H1 (cell line): ENCODE measurements around the gene CFAP53. TPM values are rescaled to one million over a fixed set of nuclear protein-coding genes. Genes with fewer than 3 reads are reported as not detected.

Source experiments
- CTCF ChIA-PET: fragments of 300-600 bp; sonication (Branson Sonifier 250); formaldehyde crosslinking; loops from one replicate; lab custom pipeline; 2021; ENCODE audit not compliant: partially characterized antibody; lab: Charles Lee
- POLR2A ChIA-PET: fragments of 300-600 bp; sonication (Branson Sonifier 250); formaldehyde crosslinking; loops from one replicate; lab custom pipeline; 2021; ENCODE audit warnings: inconsistent platforms; ENCODE audit not compliant: partially characterized antibody; lab: Charles Lee
- DNase-seq, 2 experiments: peaks; one replicate each; pipeline versions ENCODE4 v3.0.0 to v3.0.0-alpha.2; 2010 to 2022; ENCODE audit warnings: low spot score in 2 of 2, low read depth in 1 of 2, mixed read lengths in 1 of 2
- FAIRE-seq: peaks from 2 replicates; lab custom pipeline; 2011; peaks lifted over from hg19 to GRCh38; lab: Jason Lieb, UNC
- H2AFZ ChIP-seq: 2 replicates; pipeline ENCODE4 v1.8.1; 2012; ENCODE audit warnings: low read length, inconsistent platforms
- H2AK5ac ChIP-seq: 2 replicates; pipeline ENCODE4 v1.6.1; 2013; ENCODE audit warnings: low read depth, low read length
- H2BK120ac ChIP-seq: replicated peaks from 2 replicates; pipeline ENCODE3; 2013; ENCODE audit warnings: low read depth, low read length, inconsistent platforms
- H2BK12ac ChIP-seq: 2 replicates; pipeline ENCODE4 v1.6.1; 2013; ENCODE audit warnings: low read depth, low read length
- H2BK15ac ChIP-seq: 2 replicates; pipeline ENCODE4 v1.6.1; 2013; ENCODE audit warnings: low read length
- H2BK20ac ChIP-seq: 2 replicates; pipeline ENCODE4 v1.6.1; 2013; ENCODE audit warnings: low read length
- H2BK5ac ChIP-seq: 2 replicates; pipeline ENCODE4 v1.6.1; 2013; ENCODE audit warnings: low read depth, low read length
- H3K14ac ChIP-seq: 2 replicates; pipeline ENCODE4 v1.6.1; 2013; ENCODE audit warnings: inconsistent platforms; ENCODE audit not compliant: insufficient read length
- H3K18ac ChIP-seq: 2 replicates; pipeline ENCODE4 v1.6.1; 2013; ENCODE audit warnings: low read length; ENCODE audit errors: extremely low read depth
- H3K23ac ChIP-seq: 2 replicates; pipeline ENCODE4 v1.6.1; 2013; ENCODE audit warnings: inconsistent platforms; ENCODE audit not compliant: insufficient read length
- H3K23me2 ChIP-seq: 2 replicates; pipeline ENCODE4 v1.6.1; 2013; ENCODE audit warnings: low read depth, low read length
- H3K27ac ChIP-seq: 2 replicates; pipeline ENCODE4 v1.6.1; 2011; ENCODE audit warnings: low read depth, low read length, inconsistent platforms
- H3K27me3 ChIP-seq, 4 experiments: replicated peaks in 1 of 4; 1 replicate in 1 of 4; 2 replicates in 3 of 4; pipeline versions ENCODE4 v1.6.1 to v1.8.1; 2011 to 2013; ENCODE audit warnings: low read length in 3 of 4, mild to moderate bottlenecking in 3 of 4, inconsistent platforms in 2 of 4, mixed read lengths in 2 of 4, moderate library complexity in 1 of 4; ENCODE audit not compliant: control insufficient read depth in 3 of 4, insufficient read depth in 3 of 4; ENCODE audit errors: extremely low read depth in 1 of 4
- H3K36me3 ChIP-seq, 4 experiments: 2 replicates each; pipeline versions ENCODE4 v1.6.1 to v1.8.1; 2011 to 2013; ENCODE audit warnings: mild to moderate bottlenecking in 4 of 4, low read length in 3 of 4, moderate library complexity in 2 of 4, control low read depth in 1 of 4, inconsistent platforms in 1 of 4; ENCODE audit not compliant: insufficient read depth in 4 of 4, control insufficient read depth in 2 of 4
- H3K4ac ChIP-seq: replicated peaks from 2 replicates; pipeline ENCODE3; 2013; ENCODE audit warnings: low read length, low read depth, mixed read lengths, inconsistent platforms; ENCODE audit not compliant: insufficient read length
- H3K4me1 ChIP-seq, 4 experiments: replicated peaks in 1 of 4; 1 replicate in 1 of 4; 2 replicates in 3 of 4; pipeline versions ENCODE4 v1.6.1 to v1.8.1; 2011 to 2013; ENCODE audit warnings: low read length in 3 of 4, inconsistent platforms in 2 of 4, mixed read lengths in 1 of 4; ENCODE audit not compliant: insufficient read depth in 4 of 4, control insufficient read depth in 3 of 4
- H3K4me2 ChIP-seq, 2 experiments: 2 replicates each; pipeline versions ENCODE4 v1.6.1 to v1.8.1; 2011 to 2013; ENCODE audit warnings: low read depth in 2 of 2, low read length in 2 of 2, control low read depth in 1 of 2, inconsistent platforms in 1 of 2, mild to moderate bottlenecking in 1 of 2; ENCODE audit not compliant: insufficient read depth in 1 of 2
- H3K4me3 ChIP-seq, 4 experiments: fragments of 200-600, 300-600 bp in 1 of 4; sonication (generic), shearing (Covaris generic), sonication (Bioruptor Twin) in 1 of 4; 2 replicates each; pipeline versions ENCODE4 v1.5.1 to v1.8.1; 2011 to 2016; ENCODE audit warnings: low read length in 4 of 4, low read depth in 3 of 4, control low read depth in 2 of 4, inconsistent platforms in 2 of 4, mild to moderate bottlenecking in 2 of 4, mixed read lengths in 1 of 4, moderate library complexity in 1 of 4; ENCODE audit not compliant: insufficient read depth in 2 of 4; ENCODE audit errors: extremely low read depth in 1 of 4
- H3K56ac ChIP-seq: replicated peaks from 2 replicates; pipeline ENCODE3; 2013; ENCODE audit warnings: low read depth, mild to moderate bottlenecking, mixed read lengths, low read length, inconsistent platforms; ENCODE audit not compliant: insufficient read length
- H3K79me1 ChIP-seq: 2 replicates; pipeline ENCODE4 v1.6.1; 2013; ENCODE audit warnings: low read depth, low read length, control low read depth
- H3K79me2 ChIP-seq, 2 experiments: 2 replicates each; pipeline versions ENCODE4 v1.6.1 to v1.8.1; 2012 to 2013; ENCODE audit warnings: low read length in 2 of 2, mild to moderate bottlenecking in 2 of 2, inconsistent platforms in 1 of 2; ENCODE audit not compliant: insufficient read depth in 2 of 2, control insufficient read depth in 1 of 2
- H3K9ac ChIP-seq, 4 experiments: replicated peaks in 1 of 4; 1 replicate in 1 of 4; 2 replicates in 3 of 4; pipeline versions ENCODE4 v1.6.1 to v1.8.1; 2011 to 2013; ENCODE audit warnings: low read depth in 3 of 4, low read length in 3 of 4, control low read depth in 2 of 4, mild to moderate bottlenecking in 2 of 4, moderate library complexity in 2 of 4, inconsistent platforms in 1 of 4; ENCODE audit errors: extremely low read depth in 1 of 4
- H3K9me3 ChIP-seq, 2 experiments: 2 replicates each; pipeline versions ENCODE4 v1.6.1 to v1.8.1; 2012 to 2013; ENCODE audit warnings: mild to moderate bottlenecking in 2 of 2, moderate library complexity in 2 of 2, control low read depth in 1 of 2, inconsistent platforms in 1 of 2, low read depth in 1 of 2, low read length in 1 of 2, mixed read lengths in 1 of 2; ENCODE audit not compliant: insufficient read depth in 2 of 2
- H4K20me1 ChIP-seq, 2 experiments: replicated peaks in 1 of 2; 2 replicates each; pipeline versions ENCODE3 to v1.8.1; 2011 to 2013; ENCODE audit warnings: inconsistent platforms in 2 of 2, low read length in 2 of 2, mild to moderate bottlenecking in 1 of 2; ENCODE audit not compliant: insufficient read depth in 2 of 2, control insufficient read depth in 1 of 2
- H4K5ac ChIP-seq: 2 replicates; pipeline ENCODE4 v1.6.1; 2013; ENCODE audit warnings: low read length, low read depth, mixed read lengths, inconsistent platforms; ENCODE audit not compliant: insufficient read length
- H4K8ac ChIP-seq: 2 replicates; pipeline ENCODE4 v1.8.0; 2013; ENCODE audit warnings: mild to moderate bottlenecking, moderate library complexity, low read length, inconsistent platforms; ENCODE audit not compliant: insufficient read depth; ENCODE audit errors: extremely low read depth
- H4K91ac ChIP-seq: replicated peaks from 2 replicates; pipeline ENCODE3; 2013; ENCODE audit warnings: low read length, mixed read lengths, inconsistent platforms; ENCODE audit not compliant: insufficient read length
- EZH2 ChIP-seq: fragments of 200-600 bp; sonication (generic); IDR thresholded peaks from 2 replicates; pipeline ENCODE4 v1.7.1; 2012; ENCODE audit warnings: low read depth, mild to moderate bottlenecking, moderate library complexity, low read length, inconsistent platforms; ENCODE audit not compliant: severe bottlenecking
- KDM5A ChIP-seq: fragments of 200-600 bp; IDR thresholded peaks from 2 replicates; pipeline ENCODE4 v1.7.1; 2012; ENCODE audit warnings: mild to moderate bottlenecking, low read length, inconsistent platforms, mixed read lengths
- WGBS, 2 experiments: shearing (Covaris generic) in 1 of 2; methylation state at CpG; one replicate each; pipeline versions ENCODE4 v1.1.6 to v1.1.7; 2013 to 2015; ENCODE audit warnings: low lambda C conversion rate in 2 of 2, mixed read lengths in 2 of 2, inconsistent platforms in 1 of 2, low coverage in 1 of 2, missing lambda C conversion rate in 1 of 2; ENCODE audit not compliant: insufficient replicate concordance in 2 of 2, insufficient coverage in 1 of 2, insufficient read length in 1 of 2; ENCODE audit errors: extremely low coverage in 1 of 2, missing lambda C conversion rate in 1 of 2; 5-methylcytosine and 5-hydroxymethylcytosine counted together
- polyA plus RNA-seq, 7 experiments: library from polyadenylated mRNA; depleted of rRNA in 3 of 7; stranded (reverse) in 5 of 7; unstranded in 2 of 7; fragments of >200 nt in 5 of 7; fragments of 200-250 nt in 2 of 7; gene quantifications; 1 replicate in 5 of 7; 2 replicates in 1 of 7; 4 replicates in 1 of 7; pipeline versions ENCODE4 v1.2.1 to v1.2.3, GENCODE V29; 2011 to 2013; ENCODE audit warnings: missing spikeins in 2 of 7, mixed read lengths in 2 of 7
- total RNA-seq: library from RNA; stranded (reverse); fragmentation: NEBNext Ultra II Directional; extraction: Animal tissue kit (Norgen Biotek cat#: 25700); gene quantifications from 2 replicates; pipeline ENCODE4 v1.2.1, GENCODE V29; 2021

Gene CFAP53
- total and polyA plus RNA-seq, 2 of the 8 experiments (the other 6 are each of a cell fraction or from before 2014, with no cell fraction given): 0.08 to 0.30 TPM

- H2AFZ ChIP-seq: peak overlapping the region; percentile 62; the same call in 1 of the 2 replicates
- POLR2A ChIA-PET: interaction anchor here (1.7 kb wide), 1 partner anchor 17 kb away, joined by 5 read pairs; the partner anchor contains the start of gene MBD1
- peak overlapping the region; percentile 75 for H4K8ac ChIP-seq
- H3K36me3 ChIP-seq: no peaks in the 10 kb centered on the region
- H3K4me3 ChIP-seq: peak overlapping the region; percentile 48 to 62 (median 55)
- FAIRE-seq (no peak), DNase-seq (peak in 1 of 2 experiments; percentile 52)
- H2BK5ac ChIP-seq: no peak overlapping the region
- TF ChIP-seq EZH2: peak; percentile 48
- no peak for TF ChIP-seq KDM5A
- H3K4me1 ChIP-seq: no peaks in the 10 kb centered on the region; a peak in 1 of 7 replicates
- no peak overlapping the region for H4K91ac ChIP-seq
- WGBS, 2 experiments: 16% methylated on average over 30 of the region's 49 CpGs; no CpG with 5 or more reads in 1 of the 2 experiments
- no peak overlapping the region for H3K4ac ChIP-seq
- no peak overlapping the region for H2BK120ac ChIP-seq
- no peak overlapping the region for H3K56ac ChIP-seq
- H2BK20ac ChIP-seq: no peak overlapping the region
- H3K9me3 ChIP-seq: no peaks in the 10 kb centered on the region
- H2AK5ac ChIP-seq: no peak overlapping the region
- H3K79me2 ChIP-seq: no peaks in the 10 kb centered on the region
- H4K5ac ChIP-seq: no peak overlapping the region
- peaks cover 0 to 18% (median 10%) of the 10 kb centered on the region in 4 experiments; a peak in 5 of 7 replicates for H3K27me3 ChIP-seq
- H2BK15ac ChIP-seq: no peak overlapping the region
- no peak overlapping the region for H3K18ac ChIP-seq
- H3K79me1 ChIP-seq: no peaks in the 10 kb centered on the region
- H3K4me2 ChIP-seq: peak overlapping the region; percentile 72 to 82
- H4K20me1 ChIP-seq: no peaks in the 10 kb centered on the region
- CTCF ChIA-PET: interaction anchor here (0.7 to 1.0 kb wide), 2 partner anchors 59 kb away, joined by 3 to 5 read pairs; no protein-coding TSS in a partner anchor
- H3K27ac ChIP-seq: no peak overlapping the region
- no peak overlapping the region for H3K14ac ChIP-seq
- H3K9ac ChIP-seq: no peak overlapping the region
- peaks cover 2% of the 10 kb centered on the region; the same call in 1 of the 2 replicates for H3K23me2 ChIP-seq
- no peak overlapping the region for H2BK12ac ChIP-seq
- H3K23ac ChIP-seq: no peak overlapping the region
Observed at GRCh38 chr18:50298443-50299284, 32.4 kb upstream of the CFAP53 start.
